HCT116 (cell line): ENCODE data around the gene VWF. TPM values are rescaled to one million over a fixed set of nuclear protein-coding genes. Genes with fewer than 3 reads are reported as not detected.

ENCODE experiments used
- ATAC-seq: fragments of 200-7000 bp; cut with Tn5 transposase; 2 replicates; pipeline ENCODE4 v1.9.1; 2020; ENCODE audit warnings: mild to moderate bottlenecking, moderate library complexity
- BruUV-seq: library from RNA; stranded (reverse); fragments of 400-500 nt; replicated peaks from 2 replicates; lab custom pipeline; 2021; lab: Mats Ljungman, UMichigan
- CTCF ChIA-PET: fragments of 300-600 bp; sonication (Branson Sonifier 250); formaldehyde crosslinking; loops from one replicate; lab custom pipeline; 2021; ENCODE audit warnings: antibody characterized with exemption; lab: Charles Lee
- POLR2A ChIA-PET: fragments of 300-600, 350-600 bp; sonication (Branson Sonifier 250); formaldehyde crosslinking; loops from one replicate; lab custom pipeline; 2021; ENCODE audit warnings: antibody characterized with exemption; lab: Charles Lee
- RAD21 ChIA-PET, 2 experiments: fragments of 300-600 bp; sonication (Branson Sonifier 250); formaldehyde crosslinking; loops; one replicate each; lab custom pipeline; 2023; ENCODE audit warnings: low total read pairs in 2 of 2; ENCODE audit not compliant: uncharacterized antibody in 2 of 2, unreplicated experiment in 2 of 2, low non-redundant PET in 1 of 2; lab: Charles Lee
- DNase-seq: peaks from one replicate; pipeline ENCODE4 v3.0.0-alpha.2; 2010; ENCODE audit warnings: low read depth, low spot score
- H2AFZ ChIP-seq: fragments of 200-600 bp; shearing (Covaris generic), sonication (generic); 2 replicates; pipeline ENCODE4 v1.6.1; 2017; ENCODE audit warnings: low read depth, mixed run types, mixed read lengths, antibody characterized with exemption, low read length; ENCODE audit not compliant: poor library complexity, severe bottlenecking
- H3K27ac ChIP-seq: 2 replicates; pipeline ENCODE4 v1.5.1; 2012; ENCODE audit warnings: low read depth, low read length
- H3K27me3 ChIP-seq: fragments of 200-600 bp; sonication (generic); 2 replicates; pipeline ENCODE4 v1.6.1; 2016; ENCODE audit warnings: mixed run types, low read length, mixed read lengths; ENCODE audit not compliant: insufficient read depth
- H3K36me3 ChIP-seq, 2 experiments: fragments of 200-500 bp in 1 of 2; fragments of 200-600 bp in 1 of 2; sonication (Bioruptor generic) in 1 of 2; sonication (generic) in 1 of 2; 2 replicates each; pipeline versions ENCODE4 v1.5.1 to v1.6.1; 2014 to 2016; ENCODE audit warnings: low read length in 2 of 2, inconsistent platforms in 1 of 2, mixed read lengths in 1 of 2, mixed run types in 1 of 2; ENCODE audit not compliant: insufficient read depth in 2 of 2, control insufficient read depth in 1 of 2
- H3K4me1 ChIP-seq, 2 experiments: fragments of 200-600 bp in 1 of 2; sonication (generic) in 1 of 2; 2 replicates each; pipeline versions ENCODE4 v1.5.1 to v1.6.1; 2012 to 2017; ENCODE audit warnings: low read length in 2 of 2, inconsistent platforms in 1 of 2, mild to moderate bottlenecking in 1 of 2, mixed read lengths in 1 of 2, mixed run types in 1 of 2, moderate library complexity in 1 of 2; ENCODE audit not compliant: insufficient read depth in 2 of 2, control insufficient read depth in 1 of 2
- H3K4me2 ChIP-seq: fragments of 200-600 bp; sonication (generic); 2 replicates; pipeline ENCODE4 v1.6.1; 2017; ENCODE audit warnings: mixed run types, low read length, mixed read lengths
- H3K4me3 ChIP-seq, 2 experiments: fragments of 200-600 bp in 1 of 2; sonication (generic) in 1 of 2; replicated peaks in 1 of 2; 2 replicates each; pipeline ENCODE4 v1.5.1; 2011 to 2016; ENCODE audit warnings: low read length in 2 of 2, control low read depth in 1 of 2, low read depth in 1 of 2, mild to moderate bottlenecking in 1 of 2, mixed read lengths in 1 of 2, mixed run types in 1 of 2
- H3K79me2 ChIP-seq: fragments of 200-600 bp; sonication (generic); 2 replicates; pipeline ENCODE4 v1.6.1; 2017; ENCODE audit warnings: mild to moderate bottlenecking, mixed run types, low read length, moderate library complexity, mixed read lengths; ENCODE audit not compliant: insufficient read depth
- H3K9ac ChIP-seq: fragments of 200-600 bp; sonication (generic); 2 replicates; pipeline ENCODE4 v1.6.1; 2016; ENCODE audit warnings: low read length, mixed read lengths
- H3K9me2 ChIP-seq: fragments of 200-600 bp; sonication (generic), shearing (Covaris generic); 2 replicates; pipeline ENCODE4 v1.6.1; 2017; ENCODE audit warnings: mixed run types, mild to moderate bottlenecking, moderate library complexity; ENCODE audit not compliant: insufficient read depth
- H3K9me3 ChIP-seq, 2 experiments: fragments of 200-500 bp in 1 of 2; fragments of 200-600 bp in 1 of 2; sonication (Bioruptor generic) in 1 of 2; sonication (generic) in 1 of 2; 2 replicates each; pipeline ENCODE4 v1.6.1; 2014 to 2017; ENCODE audit warnings: low read length in 2 of 2, mixed read lengths in 2 of 2, inconsistent platforms in 1 of 2, low read depth in 1 of 2, mild to moderate bottlenecking in 1 of 2, mixed run types in 1 of 2, moderate library complexity in 1 of 2; ENCODE audit not compliant: control insufficient read depth in 1 of 2, insufficient read depth in 1 of 2
- H4K20me1 ChIP-seq: fragments of 200-600 bp; sonication (generic), shearing (Covaris generic); 2 replicates; pipeline ENCODE4 v1.6.1; 2017; ENCODE audit warnings: mixed run types, mild to moderate bottlenecking, moderate library complexity; ENCODE audit not compliant: insufficient read depth
- CEBPB ChIP-seq: IDR thresholded peaks from 2 replicates; pipeline ENCODE4 v1.6.1; 2012; ENCODE audit warnings: low read depth
- CTCF ChIP-seq, 3 experiments: fragments of 200-600 bp in 1 of 3; sonication (generic) in 1 of 3; IDR thresholded peaks in 2 of 3; conservative IDR thresholded peaks in 1 of 3; 2 replicates each; pipeline ENCODE4 v1.5.1; 2012 to 2017; ENCODE audit warnings: low read depth in 2 of 3, low read length in 2 of 3, antibody characterized with exemption in 1 of 3, borderline replicate concordance in 1 of 3, control low read depth in 1 of 3, mild to moderate bottlenecking in 1 of 3, mixed read lengths in 1 of 3, mixed run types in 1 of 3, moderate library complexity in 1 of 3; ENCODE audit not compliant: insufficient read depth in 1 of 3
- FOSL1 ChIP-seq: IDR thresholded peaks from 2 replicates; pipeline ENCODE4 v1.6.1; 2012; ENCODE audit warnings: low read depth
- JUND ChIP-seq: IDR thresholded peaks from 2 replicates; pipeline ENCODE4 v1.6.1; 2012
- RAD21 ChIP-seq: IDR thresholded peaks from 2 replicates; pipeline ENCODE4 v1.6.1; 2012; ENCODE audit warnings: low read depth, mild to moderate bottlenecking
- ZFX ChIP-seq: fragments of 450-650 bp; IDR thresholded peaks from 2 replicates; pipeline ENCODE4 v1.6.1; 2017
- intact Hi-C: fragments of 100-400 bp; cut with micrococcal nuclease; formaldehyde crosslinking; loops from 2 replicates; pipeline ENCODE4 v1.10.0; 2022
- total RNA-seq: library from RNA; stranded (reverse); gene quantifications from one replicate; pipeline ENCODE4 v1.2.1, GENCODE V29; 2021; ENCODE audit not compliant: unreplicated experiment

Gene VWF
- total RNA-seq, 1 experiment from 2014 or later: 0.57 TPM

- ChIA-PET CTCF (interaction anchor here (1.0 to 5.4 kb wide), 3 partner anchors 217 to 222 kb away, joined by 3 to 62 read pairs (median 3); no protein-coding TSS in a partner anchor), POLR2A (no interaction called here), RAD21 (no interaction called here)
- peak; percentile 85 for ATAC-seq
- Histone ChIP-seq H2AFZ (peak overlapping the region; percentile 50), H3K9ac (no peak overlapping the region), H3K9me2 (no peaks in the 10 kb centered on the region), H3K4me2 (peak overlapping the region; percentile 3; the same call in 1 of the 2 replicates), H3K36me3 (no peaks in the 10 kb centered on the region), H4K20me1 (no peaks in the 10 kb centered on the region), H3K79me2 (no peaks in the 10 kb centered on the region), H3K4me3 (no peak overlapping the region), H3K4me1 (peaks cover 0 to 21% of the 10 kb centered on the region in 2 experiments; a peak in 3 of 4 replicates), H3K27ac (no peak overlapping the region), H3K9me3 (no peaks in the 10 kb centered on the region), H3K27me3 (no peaks in the 10 kb centered on the region)
- peak; percentile 98 for TF ChIP-seq RAD21
- TF ChIP-seq FOSL1: no peak
- TF ChIP-seq CEBPB: no peak
- peak; percentile 90 to 98 (median 97) for TF ChIP-seq CTCF (IDR thresholded peaks at IDR 0.05 in 2 of 3, conservative IDR thresholded peaks at IDR 0.05 in 1 of 3; ENCODE audit: borderline replicate concordance in 1 of 3, insufficient read depth in 1 of 3, low read depth in 2 of 3, low read length in 2 of 3)
- no peak for TF ChIP-seq JUND
- no peak for TF ChIP-seq ZFX
- DNase-seq: no peak
- intact Hi-C loops: loop anchor here (1.0 to 2.0 kb wide), 2 partner anchors 222 to 402 kb away; no protein-coding TSS in a partner anchor
- no TSS peak for BruUV-seq
These were observed 61.4 kb downstream of the VWF start for GRCh38 chr12:6062757-6063735.
